Kidney epithelial cell (primary cell): ENCODE measurements around the gene BRF1. TPM values are rescaled to one million over a fixed set of nuclear protein-coding genes. Genes with fewer than 3 reads are reported as not detected.

ENCODE experiments used
- DNase-seq: peaks from one replicate; pipeline ENCODE4 v3.0.0-alpha.2; 2010; ENCODE audit warnings: low read depth
- H3K27me3 ChIP-seq: 2 replicates; pipeline ENCODE4 v1.6.0; 2011; ENCODE audit warnings: low read length; ENCODE audit not compliant: control insufficient read depth, insufficient read depth
- H3K36me3 ChIP-seq: 2 replicates; pipeline ENCODE4 v1.5.1; 2011; ENCODE audit warnings: low read length; ENCODE audit not compliant: control insufficient read depth, insufficient read depth
- H3K4me3 ChIP-seq: 2 replicates; pipeline ENCODE4 v1.5.1; 2011; ENCODE audit warnings: low read depth, mild to moderate bottlenecking, control low read depth, low read length
- total RNA-seq: library from RNA; depleted of rRNA; stranded (reverse); fragments of >200 nt; gene quantifications from 2 replicates; pipeline ENCODE4 v1.2.3, GENCODE V29; 2015
- TF ChIP-seq, protein P1 (sequence below): IDR thresholded peaks from 2 replicates; pipeline ENCODE4 v1.5.1; 2011; ENCODE audit warnings: mild to moderate bottlenecking, moderate library complexity, low read length, control low read depth, inconsistent platforms; ENCODE audit not compliant: insufficient read depth, poor library complexity, severe bottlenecking

Gene BRF1
- total RNA-seq, 1 donor from 2014 or later, result 48.4 TPM

DNA sequence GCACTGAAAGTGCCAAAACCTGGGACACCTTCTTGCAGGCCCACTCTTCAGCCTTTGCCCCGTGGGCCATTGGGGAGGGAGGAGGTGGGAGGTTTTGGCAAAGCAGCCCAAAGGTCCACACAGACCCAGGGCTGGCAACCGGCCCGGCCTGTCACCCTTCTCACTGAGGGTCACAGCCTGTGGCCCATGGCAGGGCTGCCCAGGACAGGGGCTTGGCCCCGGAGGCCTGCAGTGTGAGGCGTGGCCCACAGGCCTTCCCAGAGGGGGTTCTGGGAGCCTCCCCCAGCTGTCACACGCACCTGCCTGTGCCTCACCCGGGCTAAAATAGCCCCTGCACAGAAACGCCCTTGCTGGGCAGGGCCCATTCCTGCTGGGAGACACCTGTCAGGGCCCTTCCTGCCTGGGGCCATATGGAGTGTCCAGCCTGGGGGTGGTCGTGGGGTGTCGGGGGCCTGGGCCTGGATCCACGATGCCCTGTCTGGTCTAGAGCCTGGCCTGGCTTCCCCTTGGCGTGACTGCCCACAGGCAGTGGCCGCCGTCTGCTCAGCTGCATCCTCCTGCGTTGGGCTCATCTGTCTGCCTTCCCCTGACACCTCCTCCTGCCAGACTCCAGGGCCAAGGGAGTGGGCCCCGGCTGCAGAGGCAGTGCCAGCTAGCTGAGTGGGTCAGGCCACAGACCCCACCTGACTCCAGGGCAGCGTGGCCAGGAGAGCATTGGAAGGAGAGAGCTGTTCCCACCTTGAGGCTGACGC is 33.0 kb upstream of the BRF1 start:
- Histone ChIP-seq H3K36me3 (no peaks in the 10 kb centered on the region), H3K4me3 (no peak overlapping the region), H3K27me3 (no peaks in the 10 kb centered on the region)
- no peak for DNase-seq
- TF ChIP-seq, protein P1, sequence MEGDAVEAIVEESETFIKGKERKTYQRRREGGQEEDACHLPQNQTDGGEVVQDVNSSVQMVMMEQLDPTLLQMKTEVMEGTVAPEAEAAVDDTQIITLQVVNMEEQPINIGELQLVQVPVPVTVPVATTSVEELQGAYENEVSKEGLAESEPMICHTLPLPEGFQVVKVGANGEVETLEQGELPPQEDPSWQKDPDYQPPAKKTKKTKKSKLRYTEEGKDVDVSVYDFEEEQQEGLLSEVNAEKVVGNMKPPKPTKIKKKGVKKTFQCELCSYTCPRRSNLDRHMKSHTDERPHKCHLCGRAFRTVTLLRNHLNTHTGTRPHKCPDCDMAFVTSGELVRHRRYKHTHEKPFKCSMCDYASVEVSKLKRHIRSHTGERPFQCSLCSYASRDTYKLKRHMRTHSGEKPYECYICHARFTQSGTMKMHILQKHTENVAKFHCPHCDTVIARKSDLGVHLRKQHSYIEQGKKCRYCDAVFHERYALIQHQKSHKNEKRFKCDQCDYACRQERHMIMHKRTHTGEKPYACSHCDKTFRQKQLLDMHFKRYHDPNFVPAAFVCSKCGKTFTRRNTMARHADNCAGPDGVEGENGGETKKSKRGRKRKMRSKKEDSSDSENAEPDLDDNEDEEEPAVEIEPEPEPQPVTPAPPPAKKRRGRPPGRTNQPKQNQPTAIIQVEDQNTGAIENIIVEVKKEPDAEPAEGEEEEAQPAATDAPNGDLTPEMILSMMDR, result no peak

DNA sequence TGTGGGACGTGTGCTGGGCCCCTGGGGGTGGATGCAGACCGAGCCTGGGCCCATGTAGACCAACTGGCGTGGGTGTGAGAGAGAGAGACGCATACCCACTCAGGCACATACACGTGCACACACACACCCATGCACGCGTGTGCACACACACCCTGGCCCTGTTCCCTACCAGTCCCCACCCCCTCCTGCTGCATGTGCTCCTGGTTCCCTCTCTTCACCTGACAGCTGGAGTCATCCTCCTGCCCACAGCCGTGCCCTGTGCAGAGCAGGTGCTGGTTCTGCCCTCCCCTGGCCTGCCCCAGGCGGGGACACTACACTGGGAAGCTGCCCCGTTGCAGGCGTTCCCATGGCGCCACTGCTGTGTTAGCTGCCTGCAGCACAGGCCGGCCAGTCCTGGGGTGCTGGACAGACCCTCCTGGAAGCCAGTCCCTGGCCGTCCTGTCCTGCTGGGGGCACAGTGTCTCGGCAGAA is 32.3 kb upstream of the BRF1 start:
- DNase-seq, result no peak
- TF ChIP-seq, protein P1, result no peak
- no peaks in the 10 kb centered on the region for H3K36me3 ChIP-seq
- H3K4me3 ChIP-seq, result no peak overlapping the region
- H3K27me3 ChIP-seq, result no peaks in the 10 kb centered on the region

DNA sequence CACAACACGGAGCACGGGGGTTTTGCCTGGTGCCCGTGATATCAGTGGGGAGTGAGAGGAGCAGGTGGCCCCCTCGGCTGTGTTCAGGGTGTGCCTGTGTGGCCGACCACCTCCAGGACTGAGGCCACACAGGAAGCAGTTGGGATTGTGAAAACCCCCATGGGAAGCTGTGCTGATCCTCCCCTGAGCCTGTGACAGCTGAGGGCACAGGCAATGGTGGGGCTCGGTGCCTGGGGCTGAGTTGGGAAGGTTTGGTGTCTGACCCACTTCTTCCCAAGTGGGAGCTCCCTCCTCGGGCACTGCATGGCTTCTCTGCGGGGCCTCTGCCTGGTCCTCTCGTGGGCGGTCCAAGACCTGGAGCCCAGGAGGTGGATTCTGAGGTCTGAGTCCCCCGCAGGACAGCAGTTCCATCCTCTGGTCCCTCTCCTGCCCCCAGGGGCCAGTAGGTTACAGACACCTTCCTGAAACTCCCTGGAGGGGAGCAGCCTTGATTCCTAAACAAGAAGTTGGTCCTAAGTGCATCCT is 31.6 kb upstream of the BRF1 start:
- no peaks in the 10 kb centered on the region for H3K27me3 ChIP-seq
- no peak overlapping the region for H3K4me3 ChIP-seq
- no peaks in the 10 kb centered on the region for H3K36me3 ChIP-seq
- TF ChIP-seq, protein P1, result no peak
- no peak for DNase-seq

DNA sequence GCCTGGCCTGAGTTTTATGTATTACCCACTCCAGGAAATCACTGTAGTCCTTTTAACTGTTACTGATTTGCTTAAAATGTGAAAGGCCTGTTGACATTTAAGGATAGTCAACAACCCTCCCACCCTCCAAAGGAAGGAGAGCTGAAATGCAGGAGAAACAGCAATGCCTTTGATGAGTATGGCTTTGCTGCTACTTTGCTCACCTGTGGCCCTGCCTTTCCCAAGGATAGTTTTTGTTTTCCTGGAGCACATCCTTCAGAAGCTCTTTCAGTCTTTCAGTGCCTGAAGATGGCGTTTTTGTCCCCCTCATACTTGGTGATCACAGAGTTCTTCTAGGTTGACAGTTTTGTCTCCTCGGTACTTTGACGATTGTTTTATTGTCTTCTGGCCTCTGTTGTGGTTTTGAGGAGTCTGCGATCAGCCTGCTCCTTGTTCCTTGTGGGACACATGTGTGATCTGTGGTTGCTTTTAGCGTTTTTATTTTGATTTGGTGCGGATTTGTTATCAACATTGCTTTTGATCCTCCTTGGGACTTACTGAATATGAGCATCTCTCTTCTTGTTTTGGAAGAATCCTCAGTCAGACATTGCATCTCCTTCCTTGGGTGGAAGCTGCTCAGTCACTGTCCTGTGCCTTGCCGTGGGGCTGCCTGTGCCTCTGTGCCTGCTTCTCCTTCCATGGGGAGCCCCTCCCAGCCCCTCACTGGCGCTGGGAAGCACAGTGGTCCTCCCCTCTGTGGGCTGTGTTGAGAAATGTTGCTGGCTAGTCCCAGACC is 31.0 kb upstream of the BRF1 start:
- Histone ChIP-seq H3K36me3 (no peaks in the 10 kb centered on the region), H3K4me3 (no peak overlapping the region), H3K27me3 (no peaks in the 10 kb centered on the region)
- TF ChIP-seq, protein P1, result no peak
- DNase-seq, result no peak

DNA sequence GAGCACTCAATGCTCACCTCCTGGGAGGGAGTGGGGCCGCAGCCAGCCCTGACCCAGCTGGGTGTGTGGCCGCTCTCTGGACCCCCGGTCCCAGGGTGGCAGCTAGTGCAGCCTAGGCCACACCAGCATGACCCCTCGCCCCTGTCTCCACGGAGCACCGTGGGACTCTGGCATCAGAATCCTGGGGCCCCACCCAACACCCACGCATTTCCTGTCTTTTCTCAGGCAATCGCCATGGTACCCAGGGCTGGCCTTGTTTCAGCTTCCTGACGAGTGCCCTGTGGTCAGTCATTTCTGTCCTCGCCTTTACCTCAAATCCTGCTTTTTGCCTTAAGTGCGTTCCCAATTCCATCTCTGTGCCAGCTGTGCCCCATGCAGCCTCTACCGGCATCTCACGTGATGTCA is 29.7 kb upstream of the BRF1 start:
- no peak overlapping the region for H3K4me3 ChIP-seq
- no peak for DNase-seq
- TF ChIP-seq, protein P1, result no peak
- no peaks in the 10 kb centered on the region for H3K27me3 ChIP-seq
- H3K36me3 ChIP-seq, result no peaks in the 10 kb centered on the region
